Measurements from ENCODE around the gene NCAPG. TPM values are rescaled to one million over a fixed set of nuclear protein-coding genes. Genes with fewer than 3 reads are reported as not detected.
A peak's percentile ranks its signal among the peaks of the same experiment; 100 is the strongest.

Gene NCAPG
- polyA plus RNA-seq (2013, experiment 1 of 2; ENCODE audit: insufficient read length), result 19.5 TPM
- polyA plus RNA-seq (2013, experiment 2 of 2; ENCODE audit: insufficient read length), result 19.5 TPM

DNA sequence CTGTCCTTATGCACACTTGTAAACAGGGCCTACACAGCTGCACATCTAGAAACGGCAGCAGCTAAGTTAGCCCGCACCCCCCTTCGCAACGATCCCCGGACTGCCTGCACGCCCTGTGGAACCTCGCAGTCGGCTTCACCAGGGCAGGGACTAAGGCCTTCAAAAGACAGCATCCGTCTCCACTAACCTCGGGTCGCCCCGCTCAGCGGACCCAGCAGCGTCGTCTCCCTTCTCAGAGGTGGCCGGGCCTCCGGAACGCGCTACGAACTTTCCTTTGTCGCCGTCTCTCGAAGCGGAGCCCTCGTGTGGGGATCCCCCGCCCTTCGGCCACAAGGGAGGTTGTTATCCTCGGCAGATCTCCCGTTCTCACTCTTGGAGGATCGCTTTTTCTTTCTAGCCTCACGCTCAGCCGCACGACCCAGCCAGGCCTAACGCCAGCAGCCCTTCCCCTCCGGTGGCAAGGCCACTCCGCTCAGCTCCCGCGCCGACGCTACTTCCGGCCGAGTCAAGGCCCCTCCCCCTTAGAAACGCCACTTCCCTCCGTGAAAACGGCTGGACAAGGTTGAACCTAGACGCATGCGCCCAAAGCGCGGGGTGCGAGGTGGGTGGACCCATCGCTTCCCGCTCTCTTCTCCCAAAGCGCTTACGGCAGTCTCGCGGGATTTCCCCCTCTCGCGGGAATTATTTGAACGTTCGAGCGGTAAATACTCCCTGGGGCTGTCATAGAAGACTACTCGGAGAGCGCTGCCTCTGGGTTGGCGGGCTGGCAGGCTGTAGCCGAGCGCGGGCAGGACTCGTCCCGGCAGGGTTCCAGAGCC lies at the start of gene NCAPG, which contains the start of gene DCAF16:
NCAPG (plus strand) TSS at position 720 of the 818 bp plus-strand sequence. CDS start 99 bp downstream, outside the sequence.
DCAF16 (minus strand) TSS at position 498 of the 818 bp plus-strand sequence. CDS start 6,616 bp downstream, outside the sequence.
- DNase-seq, result peak; percentile 100

- DNase-seq, result no peak
These were observed 49.7 kb upstream of the NCAPG start for GRCh38 chr4:17761062-17761461.

GRCh38 chr4:17762726-17763125 lies 48.1 kb upstream of the NCAPG start:
- peak; percentile 13 for DNase-seq

GRCh38 chr4:17763416-17763815 lies 47.4 kb upstream of the NCAPG start:
- DNase-seq, result no peak

DNA sequence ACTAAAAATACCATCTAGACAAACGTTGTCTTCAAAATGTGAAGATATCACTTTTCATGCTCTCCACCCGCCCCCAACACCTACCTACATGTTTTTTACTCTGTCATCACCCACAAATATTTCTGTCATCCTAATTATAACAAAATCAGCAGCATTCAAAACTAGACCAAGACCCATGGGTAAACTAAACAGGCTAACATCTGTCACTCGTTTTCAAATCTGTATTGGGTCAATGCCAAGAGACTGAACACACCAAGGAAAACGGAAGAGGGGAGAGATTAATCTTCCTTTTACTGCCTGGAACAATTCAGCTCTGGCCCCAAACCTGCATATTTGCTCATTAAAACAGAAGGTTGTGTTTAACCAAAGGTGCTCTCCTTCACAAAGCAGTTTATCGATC lies 46.8 kb upstream of the NCAPG start:
- DNase-seq, result no peak

- DNase-seq, result no peak
These were observed 45.1 kb upstream of the NCAPG start for GRCh38 chr4:17765514-17766286.

GRCh38 chr4:17766826-17767458 lies 43.8 kb upstream of the NCAPG start:
- DNase-seq, result no peak

GRCh38 chr4:17769406-17770174 lies 41.2 kb upstream of the NCAPG start:
- no peak for DNase-seq

GRCh38 chr4:17770845-17771244 lies 39.9 kb upstream of the NCAPG start:
- DNase-seq, result no peak

DNA sequence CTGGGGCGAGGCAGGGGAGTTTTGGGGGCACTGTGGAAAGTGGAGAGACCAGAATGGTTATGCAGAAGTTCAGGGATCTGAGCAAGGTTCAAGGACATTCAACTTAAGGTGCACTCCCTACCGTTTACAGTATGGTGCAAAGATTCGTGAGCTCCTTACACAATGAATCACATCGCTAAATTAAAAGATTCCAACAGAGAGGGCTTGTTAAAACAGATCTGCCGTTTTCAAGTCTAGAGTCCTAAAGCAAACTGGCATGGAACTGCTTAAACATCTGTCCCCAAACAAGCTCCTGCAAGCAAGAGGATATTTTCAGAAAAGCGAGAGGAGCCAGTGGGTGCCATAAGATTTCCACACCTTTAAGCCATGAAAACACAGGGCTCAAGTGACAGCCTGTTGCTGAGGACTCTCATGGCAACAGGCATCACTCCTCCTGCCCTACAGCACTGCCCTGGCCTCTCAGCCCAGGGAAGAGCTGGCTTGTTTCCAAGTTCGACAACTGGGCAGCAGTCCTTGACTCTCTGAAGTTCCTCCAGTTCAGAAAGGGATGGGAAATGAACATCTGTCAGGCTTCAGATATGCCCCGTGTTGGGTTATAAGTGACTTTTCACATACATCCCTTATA lies 39.4 kb upstream of the NCAPG start:
- DNase-seq, result no peak

DNA sequence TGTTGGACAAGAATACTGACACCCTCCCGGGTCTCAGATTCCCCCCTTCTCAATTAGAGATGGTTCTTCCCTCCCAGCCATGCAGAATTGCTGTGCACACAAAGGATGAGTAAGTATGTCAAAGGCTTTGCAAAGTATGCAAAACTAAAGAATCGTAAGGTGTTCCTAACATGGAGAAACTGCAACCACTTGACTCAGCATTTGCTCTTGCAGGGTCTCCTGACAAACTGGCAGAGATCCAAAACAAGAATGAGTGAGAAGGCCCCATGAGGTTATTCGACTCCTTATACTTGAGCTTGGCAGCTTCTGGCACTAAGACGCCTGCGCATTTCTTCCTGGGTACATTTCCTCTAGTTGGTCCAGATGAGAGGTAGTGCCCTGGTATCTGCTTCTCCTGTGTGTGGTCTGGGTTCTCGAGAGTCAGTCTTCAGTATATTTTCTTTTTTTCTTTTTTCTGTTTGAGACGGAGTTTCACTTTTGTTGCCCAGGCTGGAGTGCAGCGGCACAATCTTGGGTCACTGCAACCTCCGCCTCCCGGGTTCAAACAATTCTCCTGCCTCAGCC lies 37.6 kb upstream of the NCAPG start:
- no peak for DNase-seq

DNA sequence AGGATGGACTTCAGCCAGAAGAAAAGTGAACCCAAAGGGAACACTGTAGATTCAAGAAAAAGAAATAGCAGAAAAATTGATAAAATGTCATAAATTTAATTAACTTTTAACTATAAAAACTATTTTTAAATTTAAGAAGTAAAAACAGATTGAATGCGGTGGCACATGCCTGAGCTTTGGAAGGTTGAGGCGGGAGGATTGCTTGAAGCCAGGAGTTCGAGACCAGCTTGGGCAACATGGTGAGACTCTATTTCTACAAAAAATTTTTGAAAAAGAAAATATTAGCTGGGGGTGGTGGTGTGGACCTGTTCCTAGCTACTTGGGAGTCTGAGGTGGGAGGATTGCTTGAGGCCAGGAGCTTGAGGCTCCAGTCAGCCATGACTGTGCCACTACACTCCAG lies 32.3 kb upstream of the NCAPG start:
- DNase-seq, result no peak

- DNase-seq, result peak; percentile 49
These were observed 30.1 kb upstream of the NCAPG start for GRCh38 chr4:17780501-17781299.

- peak; percentile 8 for DNase-seq
These were observed 29.2 kb upstream of the NCAPG start, which contains the start of gene FAM184B for GRCh38 chr4:17781300-17782287. Gene FAM184B, minus strand, starts transcription at chr4:17781621. Its CDS starts 322 bp downstream, at chr4:17781299.

DNA sequence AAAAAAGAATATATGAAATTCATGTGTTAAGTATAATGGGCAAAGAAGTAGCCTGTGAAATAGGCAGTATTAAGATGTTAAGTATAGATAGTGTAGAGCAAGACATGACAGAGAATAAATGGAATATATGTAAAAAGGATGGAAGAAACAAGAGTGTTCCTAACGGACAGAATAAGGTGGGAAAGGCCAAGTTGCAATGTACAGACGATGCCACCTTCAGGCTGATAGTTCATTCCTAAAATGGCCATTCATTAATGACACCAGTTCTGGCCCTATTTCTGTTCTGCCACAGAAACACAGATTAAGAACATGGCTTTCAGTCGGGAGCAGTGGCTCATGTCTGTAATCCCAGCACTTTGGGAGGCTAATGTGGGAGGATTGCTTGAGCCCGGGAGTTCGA lies 24.9 kb upstream of the NCAPG start:
- DNase-seq, result no peak

DNA sequence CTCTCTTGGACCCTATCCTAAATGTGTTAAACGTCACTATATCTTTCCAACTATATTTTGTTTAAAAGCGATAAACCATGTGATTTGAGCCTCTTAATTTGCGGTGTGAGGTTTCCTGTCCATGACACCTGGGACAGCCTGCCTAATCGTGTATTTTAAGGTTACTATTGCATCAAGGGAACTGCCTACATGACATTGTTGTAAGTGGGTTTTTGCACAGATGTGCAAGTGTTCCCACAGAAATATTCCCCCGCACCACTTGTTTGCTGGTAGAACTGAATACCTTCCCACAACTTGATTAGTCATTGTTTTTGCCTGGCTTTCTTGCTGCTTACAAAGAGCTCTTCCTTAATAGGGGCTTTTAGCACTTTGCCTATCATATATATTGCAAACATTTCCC lies 24.2 kb upstream of the NCAPG start:
- DNase-seq, result no peak

GRCh38 chr4:17787315-17787714 lies 23.5 kb upstream of the NCAPG start:
- DNase-seq, result peak; percentile 37

GRCh38 chr4:17788956-17789355 lies 21.8 kb upstream of the NCAPG start:
- DNase-seq, result no peak

DNA sequence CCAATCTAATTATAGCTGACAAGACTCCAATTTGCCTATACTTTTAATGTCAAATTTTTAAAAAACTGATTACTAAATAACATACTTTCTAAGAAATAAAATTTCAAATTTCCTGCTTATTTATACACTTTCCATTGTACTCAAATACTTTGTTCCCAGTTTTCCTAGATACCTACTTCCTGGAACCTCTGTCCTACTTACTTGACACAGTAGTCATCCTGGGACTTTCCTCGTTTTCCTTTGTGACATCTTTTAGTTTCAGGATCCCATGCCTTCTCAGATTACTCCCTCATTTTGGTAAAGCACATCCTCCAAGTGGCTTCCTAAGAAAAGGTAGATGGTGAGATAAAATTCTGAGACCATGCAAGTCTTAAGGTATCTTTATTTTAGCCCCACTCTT lies 16.0 kb upstream of the NCAPG start:
- DNase-seq, result no peak

All from fibroblast of skin of abdomen (primary cell).